Measurements from ENCODE around the gene DACT3. TPM values are rescaled to one million over a fixed set of nuclear protein-coding genes. Genes with fewer than 3 reads are reported as not detected.

DACT3 gene
- total and polyA plus RNA-seq, 2 of the 13 experiments (the other 11 are each of a cell fraction or from before 2014, with no cell fraction given), result 0.04 TPM; not detected in 1

DNA sequence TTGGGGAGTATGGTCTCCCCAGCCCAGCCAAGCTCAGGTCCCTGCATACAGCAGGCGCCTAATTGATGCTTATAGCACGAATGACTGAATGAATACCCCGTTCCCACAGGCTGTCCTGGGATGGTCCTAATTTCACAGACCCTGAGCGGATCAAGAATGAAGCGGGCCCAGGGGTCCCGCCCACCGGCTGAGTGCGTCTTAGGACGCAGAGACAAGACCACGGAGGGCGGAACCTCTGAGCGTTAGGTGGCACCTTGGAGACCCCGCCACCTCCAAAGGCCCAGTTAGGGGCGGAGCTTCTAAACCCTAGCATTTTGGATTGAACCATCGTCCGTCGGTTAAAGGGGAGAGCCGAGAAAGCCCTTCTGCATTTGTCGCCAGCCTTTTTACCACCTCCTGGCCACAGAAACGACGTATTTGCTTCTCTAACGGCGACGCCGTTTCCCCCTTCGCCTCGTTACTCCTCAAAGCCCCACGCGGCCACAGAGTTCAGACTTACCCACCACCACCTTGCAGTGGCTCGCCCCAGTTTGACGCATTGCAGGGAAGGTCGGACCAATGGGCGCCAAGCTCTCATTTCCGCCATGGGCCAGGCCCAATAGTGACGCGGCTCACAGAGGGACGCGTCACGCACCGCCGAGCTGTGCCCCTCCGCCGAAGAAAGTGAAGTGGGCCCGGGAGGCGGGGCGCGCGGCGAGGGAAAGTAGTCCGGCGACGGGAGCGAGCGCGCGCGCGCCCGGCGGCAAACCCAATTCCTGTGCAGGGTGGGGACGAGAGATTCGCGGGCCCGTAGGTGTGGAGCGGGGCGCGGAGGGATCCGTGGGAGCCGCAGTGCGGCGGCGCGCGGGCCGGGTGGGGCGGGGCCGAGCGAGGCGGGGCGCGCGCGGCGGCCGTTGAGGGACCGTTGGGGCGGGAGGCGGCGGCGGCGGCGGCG is 60.3 kb downstream of the DACT3 start (continued):
- TF ChIP-seq, protein P1, sequence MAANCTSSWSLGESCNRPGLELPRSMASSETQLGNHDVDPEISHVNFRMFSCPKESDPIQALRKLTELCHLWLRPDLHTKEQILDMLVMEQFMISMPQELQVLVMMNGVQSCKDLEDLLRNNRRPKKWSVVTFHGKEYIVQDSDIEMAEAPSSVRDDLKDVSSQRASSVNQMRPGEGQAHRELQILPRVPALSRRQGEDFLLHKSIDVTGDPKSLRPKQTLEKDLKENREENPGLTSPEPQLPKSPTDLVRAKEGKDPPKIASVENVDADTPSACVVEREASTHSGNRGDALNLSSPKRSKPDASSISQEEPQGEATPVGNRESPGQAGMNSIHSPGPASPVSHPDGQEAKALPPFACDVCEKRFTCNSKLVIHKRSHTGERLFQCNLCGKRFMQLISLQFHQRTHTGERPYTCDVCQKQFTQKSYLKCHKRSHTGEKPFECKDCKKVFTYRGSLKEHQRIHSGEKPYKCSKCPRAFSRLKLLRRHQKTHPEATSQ (CRISPR knock-in tag; IDR thresholded peaks at IDR 0.05; ENCODE audit: borderline replicate concordance), result 0 out of 2 replicates have a peak, but pooled peaks have one; percentile 40
- TF ChIP-seq ZNF761 (CRISPR knock-in tag; conservative IDR thresholded peaks at IDR 0.05), result peak; percentile 71; the same call in 1 of the 2 replicates
- peak; percentile 96 for TF ChIP-seq ZNF3 (CRISPR knock-in tag; IDR thresholded peaks at IDR 0.05)
- TF ChIP-seq, protein P2, sequence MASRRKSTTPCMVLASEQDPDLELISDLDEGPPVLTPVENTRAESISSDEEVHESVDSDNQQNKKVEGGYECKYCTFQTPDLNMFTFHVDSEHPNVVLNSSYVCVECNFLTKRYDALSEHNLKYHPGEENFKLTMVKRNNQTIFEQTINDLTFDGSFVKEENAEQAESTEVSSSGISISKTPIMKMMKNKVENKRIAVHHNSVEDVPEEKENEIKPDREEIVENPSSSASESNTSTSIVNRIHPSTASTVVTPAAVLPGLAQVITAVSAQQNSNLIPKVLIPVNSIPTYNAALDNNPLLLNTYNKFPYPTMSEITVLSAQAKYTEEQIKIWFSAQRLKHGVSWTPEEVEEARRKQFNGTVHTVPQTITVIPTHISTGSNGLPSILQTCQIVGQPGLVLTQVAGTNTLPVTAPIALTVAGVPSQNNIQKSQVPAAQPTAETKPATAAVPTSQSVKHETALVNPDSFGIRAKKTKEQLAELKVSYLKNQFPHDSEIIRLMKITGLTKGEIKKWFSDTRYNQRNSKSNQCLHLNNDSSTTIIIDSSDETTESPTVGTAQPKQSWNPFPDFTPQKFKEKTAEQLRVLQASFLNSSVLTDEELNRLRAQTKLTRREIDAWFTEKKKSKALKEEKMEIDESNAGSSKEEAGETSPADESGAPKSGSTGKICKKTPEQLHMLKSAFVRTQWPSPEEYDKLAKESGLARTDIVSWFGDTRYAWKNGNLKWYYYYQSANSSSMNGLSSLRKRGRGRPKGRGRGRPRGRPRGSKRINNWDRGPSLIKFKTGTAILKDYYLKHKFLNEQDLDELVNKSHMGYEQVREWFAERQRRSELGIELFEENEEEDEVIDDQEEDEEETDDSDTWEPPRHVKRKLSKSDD (CRISPR knock-in tag; IDR thresholded peaks at IDR 0.05; ENCODE audit: low read depth), result peak; percentile 71; the same call in 1 of the 2 replicates
- peak; percentile 73; the same call in 1 of the 2 replicates for TF ChIP-seq TARDBP (CRISPR knock-in tag; IDR thresholded peaks at IDR 0.05)
- TF ChIP-seq, protein P3, sequence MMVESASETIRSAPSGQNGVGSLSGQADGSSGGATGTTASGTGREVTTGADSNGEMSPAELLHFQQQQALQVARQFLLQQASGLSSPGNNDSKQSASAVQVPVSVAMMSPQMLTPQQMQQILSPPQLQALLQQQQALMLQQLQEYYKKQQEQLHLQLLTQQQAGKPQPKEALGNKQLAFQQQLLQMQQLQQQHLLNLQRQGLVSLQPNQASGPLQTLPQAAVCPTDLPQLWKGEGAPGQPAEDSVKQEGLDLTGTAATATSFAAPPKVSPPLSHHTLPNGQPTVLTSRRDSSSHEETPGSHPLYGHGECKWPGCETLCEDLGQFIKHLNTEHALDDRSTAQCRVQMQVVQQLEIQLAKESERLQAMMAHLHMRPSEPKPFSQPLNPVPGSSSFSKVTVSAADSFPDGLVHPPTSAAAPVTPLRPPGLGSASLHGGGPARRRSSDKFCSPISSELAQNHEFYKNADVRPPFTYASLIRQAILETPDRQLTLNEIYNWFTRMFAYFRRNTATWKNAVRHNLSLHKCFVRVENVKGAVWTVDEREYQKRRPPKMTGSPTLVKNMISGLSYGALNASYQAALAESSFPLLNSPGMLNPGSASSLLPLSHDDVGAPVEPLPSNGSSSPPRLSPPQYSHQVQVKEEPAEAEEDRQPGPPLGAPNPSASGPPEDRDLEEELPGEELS (CRISPR knock-in tag; IDR thresholded peaks at IDR 0.05), result peak; percentile 16; the same call in 1 of the 2 replicates
- TF ChIP-seq, protein P4, sequence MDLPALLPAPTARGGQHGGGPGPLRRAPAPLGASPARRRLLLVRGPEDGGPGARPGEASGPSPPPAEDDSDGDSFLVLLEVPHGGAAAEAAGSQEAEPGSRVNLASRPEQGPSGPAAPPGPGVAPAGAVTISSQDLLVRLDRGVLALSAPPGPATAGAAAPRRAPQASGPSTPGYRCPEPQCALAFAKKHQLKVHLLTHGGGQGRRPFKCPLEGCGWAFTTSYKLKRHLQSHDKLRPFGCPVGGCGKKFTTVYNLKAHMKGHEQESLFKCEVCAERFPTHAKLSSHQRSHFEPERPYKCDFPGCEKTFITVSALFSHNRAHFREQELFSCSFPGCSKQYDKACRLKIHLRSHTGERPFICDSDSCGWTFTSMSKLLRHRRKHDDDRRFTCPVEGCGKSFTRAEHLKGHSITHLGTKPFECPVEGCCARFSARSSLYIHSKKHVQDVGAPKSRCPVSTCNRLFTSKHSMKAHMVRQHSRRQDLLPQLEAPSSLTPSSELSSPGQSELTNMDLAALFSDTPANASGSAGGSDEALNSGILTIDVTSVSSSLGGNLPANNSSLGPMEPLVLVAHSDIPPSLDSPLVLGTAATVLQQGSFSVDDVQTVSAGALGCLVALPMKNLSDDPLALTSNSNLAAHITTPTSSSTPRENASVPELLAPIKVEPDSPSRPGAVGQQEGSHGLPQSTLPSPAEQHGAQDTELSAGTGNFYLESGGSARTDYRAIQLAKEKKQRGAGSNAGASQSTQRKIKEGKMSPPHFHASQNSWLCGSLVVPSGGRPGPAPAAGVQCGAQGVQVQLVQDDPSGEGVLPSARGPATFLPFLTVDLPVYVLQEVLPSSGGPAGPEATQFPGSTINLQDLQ (CRISPR knock-in tag; IDR thresholded peaks at IDR 0.05), result no peak
- peak; percentile 73; the same call in 1 of the 2 replicates for TF ChIP-seq ZBTB8A (CRISPR knock-in tag; IDR thresholded peaks at IDR 0.05; ENCODE audit: borderline replicate concordance, low read depth)
- no peak for TF ChIP-seq KLF15 (CRISPR knock-in tag; IDR thresholded peaks at IDR 0.05; ENCODE audit: borderline replicate concordance)
- TF ChIP-seq, protein P5, sequence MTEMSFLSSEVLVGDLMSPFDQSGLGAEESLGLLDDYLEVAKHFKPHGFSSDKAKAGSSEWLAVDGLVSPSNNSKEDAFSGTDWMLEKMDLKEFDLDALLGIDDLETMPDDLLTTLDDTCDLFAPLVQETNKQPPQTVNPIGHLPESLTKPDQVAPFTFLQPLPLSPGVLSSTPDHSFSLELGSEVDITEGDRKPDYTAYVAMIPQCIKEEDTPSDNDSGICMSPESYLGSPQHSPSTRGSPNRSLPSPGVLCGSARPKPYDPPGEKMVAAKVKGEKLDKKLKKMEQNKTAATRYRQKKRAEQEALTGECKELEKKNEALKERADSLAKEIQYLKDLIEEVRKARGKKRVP (CRISPR knock-in tag; IDR thresholded peaks at IDR 0.05), result peak in 1 of 2 experiments; percentile 44; a peak in 1 of 4 replicates
- TF ChIP-seq NCOA2 (CRISPR knock-in tag; IDR thresholded peaks at IDR 0.05), result no peak
- no peak; the same call in 1 of the 2 replicates for TF ChIP-seq ZBTB20 (CRISPR knock-in tag; IDR thresholded peaks at IDR 0.05; ENCODE audit: borderline replicate concordance, low read depth)
- no peak for TF ChIP-seq PTBP1 (IDR thresholded peaks at IDR 0.05; ENCODE audit: low read depth, low read length, poor library complexity, severe bottlenecking)
- TF ChIP-seq, protein P6, sequence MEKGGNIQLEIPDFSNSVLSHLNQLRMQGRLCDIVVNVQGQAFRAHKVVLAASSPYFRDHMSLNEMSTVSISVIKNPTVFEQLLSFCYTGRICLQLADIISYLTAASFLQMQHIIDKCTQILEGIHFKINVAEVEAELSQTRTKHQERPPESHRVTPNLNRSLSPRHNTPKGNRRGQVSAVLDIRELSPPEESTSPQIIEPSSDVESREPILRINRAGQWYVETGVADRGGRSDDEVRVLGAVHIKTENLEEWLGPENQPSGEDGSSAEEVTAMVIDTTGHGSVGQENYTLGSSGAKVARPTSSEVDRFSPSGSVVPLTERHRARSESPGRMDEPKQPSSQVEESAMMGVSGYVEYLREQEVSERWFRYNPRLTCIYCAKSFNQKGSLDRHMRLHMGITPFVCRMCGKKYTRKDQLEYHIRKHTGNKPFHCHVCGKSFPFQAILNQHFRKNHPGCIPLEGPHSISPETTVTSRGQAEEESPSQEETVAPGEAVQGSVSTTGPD (CRISPR knock-in tag; IDR thresholded peaks at IDR 0.05), result no peak

Measured in HepG2 (cell line).